HG03103 (cell line): Measurements from ENCODE around the gene SYNDIG1.

Experiments used
- ATAC-seq: cut with Tn5 transposase; IDR thresholded peaks from one replicate; pipeline ENCODE4 v1.9.1; 2021; ENCODE audit warnings: low read depth; ENCODE audit not compliant: unreplicated experiment

The SYNDIG1 gene

DNA sequence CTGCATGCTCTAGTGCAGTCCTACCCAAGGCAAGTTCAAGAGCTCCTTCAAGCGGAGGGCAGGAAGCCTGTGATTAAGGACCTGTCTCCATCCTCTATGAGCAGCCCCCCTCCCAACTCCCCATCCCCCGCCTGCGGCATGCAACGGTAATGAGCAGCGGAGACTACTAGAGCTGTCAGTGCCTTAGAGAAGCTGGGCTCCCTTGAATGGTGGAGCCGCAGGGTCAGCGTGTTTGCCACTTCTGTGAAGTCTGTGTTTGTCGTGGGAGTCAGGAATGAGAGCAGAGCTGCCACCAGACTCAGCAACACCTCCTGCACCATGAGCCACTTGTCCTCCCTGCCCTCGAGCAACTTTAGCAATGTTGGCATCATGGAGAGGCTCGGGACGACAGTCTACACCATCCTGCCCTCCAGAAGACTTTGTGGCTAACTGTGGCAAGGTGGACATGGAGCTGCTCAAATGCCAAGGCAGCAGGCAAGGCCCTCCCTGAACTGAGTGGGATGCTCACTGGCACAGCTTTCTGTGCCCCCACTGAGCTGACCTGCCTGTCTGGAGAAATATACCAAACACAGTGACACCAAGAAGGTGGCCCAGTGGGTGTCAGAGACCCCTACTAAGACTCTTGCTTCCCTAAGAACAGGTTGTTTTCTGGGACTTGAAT lies 23.8 kb upstream of the SYNDIG1 start:
- ATAC-seq: no peak

DNA sequence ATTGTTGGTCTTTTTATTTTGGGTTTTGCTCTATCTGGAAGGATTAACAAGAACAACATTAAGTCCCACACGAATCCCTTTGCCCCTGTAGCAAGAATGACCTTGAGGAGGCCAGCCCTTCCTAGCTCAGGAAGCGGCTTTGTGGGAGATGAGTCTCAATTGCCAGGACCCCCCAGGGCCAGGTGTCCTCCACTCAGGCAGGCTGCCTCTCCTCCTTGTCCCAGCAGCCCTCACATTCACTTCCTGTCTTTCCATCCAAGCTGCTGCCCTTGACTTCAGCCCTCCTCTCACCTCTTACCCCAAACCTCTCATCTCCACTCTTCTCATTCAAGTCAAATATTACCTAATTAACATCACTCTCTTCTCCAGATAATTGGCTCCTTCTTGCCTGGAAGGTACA lies 22.6 kb upstream of the SYNDIG1 start:
- ATAC-seq: no peak

DNA sequence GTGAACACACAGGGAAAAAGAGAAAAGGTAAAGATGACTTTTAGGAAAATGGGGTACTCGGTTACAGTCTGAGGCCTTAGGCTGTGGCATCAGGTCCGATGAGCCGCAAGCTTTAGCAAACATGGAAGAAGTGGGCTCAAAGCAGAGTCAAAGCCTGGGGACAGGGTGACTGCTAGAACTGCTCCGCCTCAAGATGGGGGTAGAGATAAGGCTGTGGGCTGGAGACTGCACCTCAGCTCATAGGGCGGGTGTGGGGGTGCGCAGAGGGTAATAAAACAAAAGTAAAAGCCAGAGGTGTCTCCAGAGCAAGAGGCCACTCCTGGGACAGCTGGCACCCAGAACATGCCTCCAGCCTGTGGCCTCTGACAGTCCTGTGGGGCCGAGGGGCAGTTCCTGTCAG lies 21.3 kb upstream of the SYNDIG1 start:
- no peak for ATAC-seq

DNA sequence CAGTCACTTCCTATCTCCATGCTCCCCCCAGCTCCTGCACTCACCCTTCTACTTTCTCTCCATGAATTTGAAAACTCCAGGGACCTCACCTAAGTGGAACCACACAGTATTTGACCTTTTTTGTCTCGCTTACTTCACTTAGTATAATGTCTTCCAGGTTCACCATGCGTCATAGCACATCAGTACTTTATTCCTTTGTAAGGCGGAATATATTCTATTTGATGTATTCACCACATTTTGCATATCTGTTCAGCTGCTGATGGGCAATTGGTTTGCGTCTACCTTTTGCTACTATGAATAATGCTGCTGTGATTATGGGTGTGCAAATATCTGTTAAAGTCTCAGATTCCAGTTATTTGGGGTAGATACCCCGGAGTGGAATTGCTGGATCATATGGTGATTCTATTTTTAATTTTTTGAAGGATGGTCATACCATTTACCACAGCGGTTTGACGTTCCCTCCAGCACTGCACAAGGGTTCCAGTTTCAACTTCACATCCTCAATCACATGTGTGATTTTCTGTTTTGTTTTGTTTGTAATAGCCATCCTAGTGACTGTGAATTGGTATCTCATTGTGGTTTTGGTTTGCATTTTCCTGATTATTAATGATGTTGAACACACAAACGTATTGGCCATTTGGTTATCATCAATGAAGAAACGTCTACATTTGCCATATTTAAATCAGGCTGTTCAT lies 20.3 kb upstream of the SYNDIG1 start:
- no peak for ATAC-seq

DNA sequence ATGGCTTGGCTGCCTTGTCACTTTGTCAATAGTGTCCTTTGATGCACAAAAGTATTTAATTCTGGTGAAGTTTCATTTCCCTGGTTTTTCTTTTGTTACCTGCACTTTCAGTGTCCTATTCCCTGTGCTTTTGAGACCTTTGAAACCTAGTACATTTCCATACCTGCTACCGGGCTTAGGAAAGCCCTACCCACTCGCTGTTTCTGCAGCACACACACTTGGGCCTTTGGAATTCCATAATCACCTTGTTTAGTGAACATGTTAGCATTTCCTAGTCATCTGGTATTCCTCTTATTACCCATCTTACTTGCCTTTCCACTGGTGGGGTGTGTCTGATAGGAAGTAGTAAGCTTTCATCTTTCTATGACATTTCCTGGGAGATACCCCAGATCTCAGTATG lies 19.3 kb upstream of the SYNDIG1 start:
- no peak for ATAC-seq

DNA sequence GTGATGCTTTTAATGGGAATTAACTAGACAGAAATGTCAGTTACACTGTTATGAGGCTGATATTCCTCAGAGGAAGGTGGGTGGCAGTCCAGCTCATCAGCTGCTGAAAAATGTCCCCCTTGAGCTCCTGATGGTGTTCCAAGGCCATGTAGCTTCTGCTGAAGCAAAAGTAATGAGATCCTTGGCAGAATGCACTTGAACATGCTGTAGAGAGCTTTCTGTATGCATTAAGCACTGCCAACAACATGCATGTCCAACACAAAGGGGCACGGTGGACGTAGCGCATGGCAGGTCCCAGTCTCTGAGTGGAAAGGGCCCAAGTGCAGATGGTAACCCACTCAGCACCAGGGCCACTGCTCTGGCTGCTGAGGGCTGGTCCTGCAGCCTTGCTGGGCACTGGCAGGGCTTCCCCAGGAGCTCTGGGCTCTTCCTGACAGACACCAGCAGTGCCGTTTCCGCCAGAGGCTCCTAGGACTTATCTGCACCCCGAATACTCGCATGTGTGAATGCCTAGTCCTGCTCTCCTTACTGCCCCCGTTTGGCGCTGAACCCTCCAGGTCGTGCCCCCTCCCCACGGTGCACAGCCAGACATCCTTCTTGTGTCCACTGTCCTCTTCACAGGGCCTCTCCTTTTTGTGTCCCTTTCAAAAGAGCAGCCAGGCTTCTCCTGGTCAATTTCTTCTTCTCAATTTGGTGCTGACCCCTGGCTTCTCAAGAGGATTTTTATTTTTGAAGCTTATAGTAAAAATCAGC lies 18.6 kb upstream of the SYNDIG1 start:
- no peak for ATAC-seq

DNA sequence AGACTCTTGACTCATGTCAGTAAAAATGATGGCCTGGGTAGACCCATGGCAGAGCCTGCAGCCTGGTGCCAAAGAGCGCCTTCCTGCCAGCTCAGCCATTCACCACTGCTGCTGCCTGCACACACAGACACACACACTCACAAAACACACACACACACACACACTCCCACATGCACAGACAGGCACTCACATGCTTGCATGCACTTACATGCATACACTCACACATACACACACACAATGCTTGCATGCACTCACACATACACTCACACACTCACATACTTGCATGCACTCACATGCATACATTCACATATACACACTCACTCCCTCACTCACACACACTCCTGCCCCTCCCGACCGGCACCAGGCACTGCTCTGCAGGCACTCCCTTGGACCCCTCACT lies 18.0 kb upstream of the SYNDIG1 start:
- ATAC-seq: no peak

DNA sequence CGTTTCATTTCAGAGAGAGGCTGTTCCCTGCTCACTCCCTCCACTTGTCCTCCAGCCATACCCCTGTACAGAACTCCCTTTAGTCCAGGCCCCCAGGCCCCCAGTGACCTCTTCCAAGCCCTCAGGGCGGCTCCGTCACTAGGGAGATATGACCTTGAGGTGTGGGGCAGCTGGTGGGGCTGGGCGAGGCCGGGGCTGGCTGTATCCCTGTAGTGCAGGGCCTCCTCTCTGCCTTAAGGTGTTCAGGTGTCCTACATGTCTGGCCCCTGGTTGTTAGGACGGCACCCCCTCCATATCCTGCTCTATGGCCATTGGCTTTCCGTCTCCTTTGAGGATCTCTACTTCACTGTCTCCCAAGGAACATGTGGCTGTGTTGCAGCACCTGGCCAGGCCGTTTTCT lies 17.4 kb upstream of the SYNDIG1 start:
- ATAC-seq: no peak

DNA sequence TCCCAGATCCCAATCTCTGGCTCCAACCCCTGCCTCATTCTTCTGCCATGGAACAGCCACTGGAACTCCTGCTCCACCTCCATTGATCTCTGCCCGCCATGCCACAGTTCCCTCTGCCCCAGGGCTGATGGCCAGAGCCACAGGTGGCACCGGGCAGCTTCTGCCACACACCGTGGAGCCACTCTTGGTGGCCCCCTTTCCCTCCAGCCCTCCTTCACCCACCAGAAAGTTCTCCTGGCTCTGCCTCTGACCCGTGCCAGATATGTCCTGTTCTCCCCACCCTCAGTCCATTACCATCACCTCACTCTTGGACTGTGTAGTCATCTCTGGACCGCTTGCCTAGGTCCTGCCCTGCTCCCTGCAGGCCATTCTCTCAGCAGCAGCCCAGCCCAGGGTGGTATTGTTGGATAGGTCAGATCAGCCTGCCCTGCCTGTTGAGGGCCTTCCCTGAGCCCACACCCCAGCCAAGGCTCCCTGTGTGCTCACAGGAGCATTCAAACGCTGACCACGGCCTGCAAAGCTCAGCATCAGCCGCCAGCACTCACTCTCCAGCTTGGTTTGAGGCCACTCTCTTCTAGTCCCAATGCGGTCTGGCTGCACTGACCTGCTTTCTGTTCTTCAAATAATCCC lies 16.8 kb upstream of the SYNDIG1 start:
- no peak for ATAC-seq

DNA sequence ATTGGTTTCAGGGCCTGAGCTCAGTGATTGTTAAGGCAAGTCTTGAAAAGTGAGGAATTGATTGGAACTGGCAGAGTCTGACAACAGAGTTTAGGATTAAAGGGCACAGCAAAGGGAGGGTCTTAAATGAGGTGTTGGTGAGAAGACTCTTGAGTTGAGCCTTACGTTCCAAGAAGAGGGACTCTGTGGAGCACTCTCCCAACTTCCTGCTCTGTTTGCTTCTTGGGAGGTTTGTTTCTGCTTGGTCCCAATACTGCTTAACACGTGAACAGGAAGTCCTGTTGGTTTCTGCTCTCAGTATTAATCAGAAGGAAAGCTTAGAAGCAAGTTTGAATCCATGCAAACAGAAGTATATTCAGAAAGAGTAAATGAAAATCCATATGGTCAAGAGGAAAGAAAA lies 15.6 kb upstream of the SYNDIG1 start:
- ATAC-seq: no peak

DNA sequence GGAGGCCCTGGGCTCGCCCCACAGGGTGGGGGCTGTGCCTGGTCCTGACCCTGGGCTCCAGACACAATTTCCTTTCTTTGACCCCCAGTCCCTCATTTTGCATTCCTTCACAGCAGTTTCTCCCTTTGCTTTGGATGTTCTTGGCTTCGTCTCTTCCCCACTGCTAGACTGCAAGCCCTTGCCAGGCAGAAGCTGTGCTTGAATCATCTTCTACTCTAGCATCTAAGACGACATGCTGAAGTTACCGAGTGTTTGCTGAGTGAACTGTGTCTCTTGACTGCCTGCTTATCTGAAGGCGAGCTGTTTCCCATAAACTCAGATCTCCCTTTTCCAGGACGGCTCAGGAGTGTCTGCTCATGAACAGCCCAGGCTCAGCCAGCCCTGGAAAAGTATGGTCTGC lies 14.3 kb upstream of the SYNDIG1 start:
- no peak for ATAC-seq

DNA sequence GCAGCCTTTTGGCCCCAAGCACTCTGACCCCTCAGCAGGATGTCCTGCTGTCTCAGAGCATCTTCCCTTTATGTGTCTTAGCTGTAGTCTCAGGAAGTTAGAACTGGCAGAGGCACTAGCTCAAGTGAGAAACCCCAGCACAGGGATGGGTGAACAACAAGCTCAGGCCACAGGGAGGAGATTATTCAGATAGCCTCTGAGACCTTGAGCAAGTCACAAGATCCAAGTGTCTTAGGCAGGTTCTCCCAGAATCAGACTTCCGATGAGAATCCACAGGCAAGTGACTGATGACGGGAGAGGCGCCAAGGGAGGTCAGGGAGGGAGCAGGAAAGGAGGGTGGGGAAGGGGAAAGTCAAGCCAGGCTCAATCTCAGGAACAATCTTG lies 13.0 kb upstream of the SYNDIG1 start:
- no peak for ATAC-seq

DNA sequence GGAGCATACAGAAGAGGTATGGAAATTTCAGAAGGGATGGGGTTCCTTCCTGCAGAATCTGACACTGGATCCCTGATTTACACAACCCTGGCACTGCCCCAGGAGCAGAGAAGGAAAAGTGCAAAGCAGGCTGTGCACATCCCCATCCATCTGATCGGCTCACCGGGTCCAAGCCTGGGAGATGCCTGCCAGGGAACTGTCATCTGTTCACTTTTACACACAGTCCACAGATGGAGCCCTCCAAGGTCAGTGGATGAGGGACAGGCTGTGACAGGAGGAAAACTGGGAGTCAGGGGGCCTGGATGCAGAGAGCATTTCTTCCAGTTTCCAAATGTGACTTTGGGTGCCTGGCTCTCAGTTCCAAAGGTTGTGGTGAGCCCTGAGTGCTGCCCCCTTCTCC lies 11.0 kb upstream of the SYNDIG1 start:
- no peak for ATAC-seq

DNA sequence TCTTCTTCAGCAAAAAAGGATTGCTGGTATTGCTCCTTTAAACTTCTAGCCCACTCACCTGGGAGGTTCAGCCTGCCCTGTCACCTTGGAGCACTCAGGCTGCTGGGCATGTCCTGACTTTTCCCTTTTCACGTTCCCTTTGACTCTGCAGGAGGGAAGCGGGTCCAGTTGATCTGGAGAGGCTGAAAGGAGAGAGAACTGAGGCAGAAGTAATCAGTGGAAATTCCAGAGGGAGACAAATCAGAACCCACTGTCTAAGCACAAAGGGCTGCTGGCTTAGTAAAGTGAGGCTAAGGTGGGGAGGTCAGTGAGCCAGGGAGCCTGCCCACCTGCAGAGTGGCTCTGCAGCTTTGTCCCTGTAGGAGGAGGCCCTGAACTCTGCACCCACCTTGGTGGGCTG lies 9.7 kb upstream of the SYNDIG1 start:
- ATAC-seq: no peak

DNA sequence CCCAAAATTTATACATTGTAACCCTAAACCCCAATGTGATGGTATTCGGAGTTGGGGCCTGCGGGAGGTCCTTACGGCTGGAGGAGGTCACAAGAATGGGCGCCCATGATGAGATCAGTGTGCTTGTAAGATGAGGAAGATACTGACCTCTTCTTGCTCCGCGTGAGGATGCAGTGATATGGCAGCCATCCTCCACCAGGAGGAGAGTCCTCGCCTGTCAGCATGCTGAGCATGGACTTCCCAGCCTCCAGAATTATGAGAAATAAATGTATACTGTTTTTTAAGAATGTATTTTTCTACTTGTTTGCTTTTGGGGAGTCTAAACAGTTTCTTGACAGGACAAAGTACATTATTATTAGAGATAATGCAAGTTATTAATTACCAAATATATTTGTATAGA lies 8.7 kb upstream of the SYNDIG1 start:
- no peak for ATAC-seq

DNA sequence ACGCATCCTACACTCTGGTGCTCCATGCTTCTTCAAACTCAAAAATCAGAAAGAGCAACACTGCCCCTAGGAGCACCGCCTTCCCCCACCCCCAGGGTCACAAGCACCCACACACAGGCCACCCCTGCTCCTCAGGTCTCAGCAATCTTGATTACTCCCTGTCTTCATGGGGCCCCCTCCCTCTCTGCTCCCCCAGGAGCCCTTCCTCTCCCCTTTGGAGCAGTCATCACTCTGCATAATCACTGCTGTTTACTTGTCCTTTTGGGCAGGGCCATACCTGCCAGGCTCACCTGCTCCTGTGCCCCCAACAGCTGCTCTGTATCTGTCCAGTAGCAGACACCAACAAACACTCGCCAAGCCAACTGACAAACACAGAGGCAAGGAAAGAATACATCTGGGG lies 7.6 kb upstream of the SYNDIG1 start:
- no peak for ATAC-seq

DNA sequence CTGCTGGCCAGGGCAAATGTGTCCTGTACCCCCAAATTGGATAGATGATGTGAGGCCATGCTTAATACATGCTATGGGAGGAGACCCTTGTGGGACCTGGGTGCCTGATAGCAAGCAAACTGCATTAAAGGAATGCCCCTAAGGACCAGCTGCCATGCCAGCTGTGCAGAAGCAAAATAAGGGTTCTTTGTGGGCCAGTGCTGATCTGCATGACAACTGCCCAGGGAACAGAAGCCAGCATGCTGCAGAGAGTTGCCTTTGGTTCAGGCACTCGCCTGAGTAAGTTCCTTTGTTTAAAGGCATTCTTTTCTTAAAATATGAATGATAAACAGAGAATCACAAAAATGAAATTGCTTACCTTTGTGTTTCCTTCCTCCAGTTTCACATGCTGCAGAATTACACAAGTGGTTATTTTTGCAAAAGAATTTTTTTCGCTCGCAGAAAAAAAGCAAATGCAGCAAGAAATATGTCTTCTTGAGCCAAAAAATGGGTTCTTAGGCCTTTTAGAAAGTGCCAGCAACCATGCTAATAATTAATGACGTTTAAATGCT lies 6.9 kb upstream of the SYNDIG1 start:
- ATAC-seq: no peak

DNA sequence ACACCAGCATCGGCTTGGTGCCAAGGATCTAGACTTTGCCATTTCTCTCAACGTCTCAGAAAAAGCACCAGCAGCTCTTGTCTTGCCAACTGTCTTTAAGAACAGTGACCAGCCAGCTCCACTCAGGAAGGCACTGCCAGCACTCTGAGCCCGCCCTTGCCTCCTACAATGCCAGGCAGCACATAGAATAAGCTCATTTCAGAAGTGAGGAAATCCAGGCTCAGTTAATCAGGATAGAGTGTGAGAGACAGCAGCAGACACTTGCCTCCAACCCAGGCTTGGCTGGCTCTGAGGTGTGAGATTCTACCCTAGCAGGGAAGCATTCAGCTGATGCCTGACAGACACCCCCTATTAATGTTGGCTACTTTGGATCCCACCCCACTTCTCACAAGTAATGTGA lies 4.3 kb upstream of the SYNDIG1 start:
- ATAC-seq: no peak

DNA sequence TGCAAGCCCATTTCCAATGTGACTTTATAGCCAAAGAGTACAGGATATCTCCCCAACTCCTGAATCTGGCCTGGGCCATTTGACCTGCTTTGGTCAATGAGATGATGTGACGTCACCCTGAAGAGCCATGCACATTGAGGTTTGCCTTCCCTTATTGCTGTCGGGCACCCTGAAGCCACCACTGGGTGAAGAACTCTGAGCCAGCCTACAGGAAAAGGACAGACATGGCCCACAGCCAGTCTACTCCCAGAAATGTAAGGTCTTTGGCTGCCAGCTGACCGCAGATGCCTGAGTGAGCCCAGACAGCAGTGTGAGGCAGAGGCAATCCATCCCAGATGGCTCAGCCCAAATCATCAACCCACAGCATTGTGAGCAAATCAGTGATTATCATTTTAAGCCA lies 3.7 kb upstream of the SYNDIG1 start:
- ATAC-seq: no peak

DNA sequence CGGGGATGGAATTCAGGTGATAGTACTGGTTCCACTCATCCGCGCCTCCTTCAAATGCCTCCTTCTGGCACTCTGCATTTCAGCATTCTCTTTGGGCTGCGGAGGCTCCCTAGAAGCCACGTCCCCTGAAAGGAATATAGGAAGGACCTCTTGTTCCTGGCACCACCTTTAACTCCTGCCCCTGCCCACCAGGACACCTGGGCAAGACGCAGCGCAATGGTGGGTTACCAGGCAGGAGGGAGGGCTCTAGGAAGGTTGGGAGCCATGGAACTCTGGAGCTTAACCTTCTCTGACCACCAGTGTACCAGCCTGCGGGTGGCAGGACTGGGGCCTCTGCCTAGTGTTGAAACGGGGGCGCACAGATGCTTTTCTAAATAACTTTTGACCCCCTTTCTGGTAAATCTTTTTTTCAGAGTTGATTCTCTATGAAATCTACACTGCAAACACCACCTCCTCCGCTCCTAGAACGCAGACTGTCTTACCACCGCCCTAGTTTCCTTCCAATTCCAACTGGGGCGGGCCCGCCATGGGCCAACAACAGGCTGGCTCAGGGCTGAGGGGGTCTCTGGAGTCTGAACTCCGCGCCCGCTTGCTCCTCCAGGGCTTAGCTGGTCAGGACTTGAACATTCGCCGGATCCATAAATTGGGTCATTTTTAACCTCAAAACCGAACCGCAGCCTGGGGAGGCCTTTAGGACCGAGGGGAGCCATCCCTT lies 871 bp upstream of the SYNDIG1 start:
- no peak for ATAC-seq
